T-helper 2 cell treated with Interferon-gamma antibody and Interleukin-4, amounts not matched to agents 100 ng/mL and 5 ng/mL, for 36 hours (primary cell): ENCODE measurements around the gene C5orf63. TPM values are rescaled to one million over a fixed set of nuclear protein-coding genes. Genes with fewer than 3 reads are reported as not detected.
"Not testable (repeated sequence)": the region's sequence is repeated elsewhere in the genome, so short reads cannot be mapped to it uniquely, and the experiment has no call there.

Experiments
- intact Hi-C: fragments of 100-400 bp; cut with micrococcal nuclease; formaldehyde crosslinking; loops from one replicate; pipeline ENCODE4 v1.15.1; 2023
- total RNA-seq: library from RNA; stranded (reverse); gene quantifications from 2 replicates; pipeline ENCODE4 v1.2.3, GENCODE V29; 2022

The C5orf63 gene
- total RNA-seq, 1 donor from 2014 or later: 10.1 TPM

DNA sequence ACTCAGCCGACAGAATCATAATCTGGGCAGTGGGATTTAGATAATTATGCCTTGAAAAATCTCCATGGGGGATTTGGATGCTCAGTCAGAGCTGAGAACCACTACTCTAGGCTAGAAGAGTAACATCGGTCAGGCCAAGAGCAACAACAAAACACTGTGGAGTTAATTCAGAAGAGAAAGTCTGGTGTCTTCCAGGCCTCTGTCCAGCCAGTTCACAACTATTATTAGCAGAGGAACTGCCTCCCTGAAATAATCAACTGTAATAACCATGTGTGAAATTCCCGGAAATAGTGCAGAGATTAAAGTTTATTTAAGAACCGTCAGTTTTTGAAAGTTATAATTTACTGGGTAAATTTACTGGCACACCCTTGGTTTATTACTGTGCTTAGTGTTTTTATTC is 34.8 kb downstream of the C5orf63 start:
- intact Hi-C loops: no loop called here

DNA sequence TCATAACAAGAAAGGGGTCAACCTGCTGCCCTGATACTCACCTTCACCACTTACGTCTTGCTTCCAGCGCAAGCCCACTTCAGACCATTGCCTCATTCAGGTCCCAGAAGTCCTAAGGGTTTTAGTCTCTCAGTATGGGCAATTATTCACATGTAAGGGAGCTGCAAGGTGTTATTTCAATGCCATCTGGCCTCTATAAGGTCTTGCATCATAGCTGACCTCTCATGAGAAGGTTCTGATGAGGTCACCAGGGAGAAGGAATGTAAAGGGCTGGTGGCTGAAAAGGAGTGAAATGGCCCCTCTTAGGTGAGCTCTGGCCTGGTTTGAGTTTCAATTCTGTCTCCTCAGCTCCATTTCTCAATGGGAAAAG is 41.5 kb downstream of the C5orf63 start:
- intact Hi-C loops: loop anchor here (2.0 to 5.0 kb wide), 2 partner anchors 180 to 431 kb away; partner anchors contain the start of gene PHAX

DNA sequence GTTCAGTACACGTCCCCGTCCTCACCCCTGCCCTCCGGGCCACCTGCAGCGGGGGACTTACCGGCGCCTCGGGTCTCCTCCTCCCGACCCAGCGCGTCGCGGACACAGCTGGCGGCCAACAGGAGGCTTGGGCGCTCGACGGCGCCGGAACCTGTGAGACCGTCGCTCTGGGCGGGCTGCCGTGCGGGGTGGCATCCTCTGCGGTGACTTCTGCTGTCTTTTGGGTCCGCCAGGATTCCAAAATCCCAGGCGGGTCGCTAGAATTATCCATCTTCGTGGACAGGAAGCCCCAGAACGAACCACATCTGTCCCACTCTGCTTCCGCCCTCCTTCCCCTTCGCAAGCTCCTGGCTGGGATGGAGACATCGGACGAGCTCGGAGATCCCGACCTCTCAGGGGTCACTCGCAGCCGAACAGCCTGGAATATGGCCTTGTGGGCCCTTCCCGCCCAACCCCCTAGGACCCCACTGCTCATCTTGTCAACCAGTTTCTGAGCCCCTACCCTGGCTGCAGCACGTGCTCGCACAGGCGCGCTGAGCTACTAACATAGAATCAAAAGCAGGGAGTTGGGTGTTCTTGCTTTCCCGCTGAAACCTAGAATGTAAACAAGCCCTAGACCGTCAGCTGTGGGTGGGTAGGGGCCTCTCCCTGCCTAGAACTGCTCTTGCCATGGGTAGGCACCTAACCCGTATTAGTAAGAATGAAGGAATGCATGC is 42.0 kb downstream of the C5orf63 start:
- intact Hi-C loops: loop anchor here (2.0 to 5.0 kb wide), 2 partner anchors 179 to 431 kb away; partner anchors contain the start of gene PHAX

- intact Hi-C loops: loop anchor here (1.0 to 5.0 kb wide), 7 partner anchors 43 to 607 kb away; partner anchors contain the start of genes C5orf63, GRAMD2B, LMNB1 and PHAX
Measured at GRCh38 chr5:127030259-127031146, 42.8 kb downstream of the C5orf63 start, which contains the start of gene MARCHF3. MARCHF3 (minus strand) TSS chr5:127030558; CDS start chr5:126918171, 112,387 bp downstream.

GRCh38 chr5:127029581-127030258 is 43.6 kb downstream of the C5orf63 start:
- intact Hi-C loops: loop anchor here (1.0 to 5.0 kb wide), 9 partner anchors 44 to 606 kb away; partner anchors contain the start of genes C5orf63, GRAMD2B, LMNB1 and PHAX

DNA sequence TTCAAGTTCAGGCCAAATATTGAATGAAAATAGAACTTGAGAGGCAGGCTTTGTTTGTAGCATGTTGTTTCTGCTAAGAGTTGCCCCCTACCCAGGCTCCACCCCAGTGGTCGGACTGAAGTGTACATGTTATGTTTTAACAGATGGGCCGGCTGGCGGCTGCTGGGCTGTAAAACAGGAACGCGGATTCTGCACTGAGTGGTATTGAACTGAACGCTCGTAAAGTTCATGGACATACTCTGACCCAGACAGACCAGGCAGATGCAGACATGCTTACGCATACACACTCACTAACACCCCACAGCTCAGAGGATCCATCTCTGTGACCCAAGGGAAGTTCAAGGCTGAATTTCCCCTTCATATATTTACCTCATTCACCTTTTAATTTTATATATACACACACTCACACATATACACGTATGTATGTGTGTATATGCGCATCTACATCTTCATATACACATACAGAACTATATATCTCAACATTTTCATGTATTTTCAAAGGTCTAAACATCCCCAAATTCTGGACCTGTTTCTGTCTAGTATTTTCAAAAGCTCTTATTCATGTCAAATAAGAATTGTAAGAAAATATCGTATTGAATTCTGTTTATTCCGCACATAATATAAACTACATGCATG is 44.4 kb downstream of the C5orf63 start:
- intact Hi-C loops: loop anchor here (2.0 to 5.0 kb wide), 2 partner anchors 56 to 283 kb away; no protein-coding TSS in a partner anchor

- intact Hi-C loops: loop anchor here (5.0 kb wide), 1 partner anchor 285 kb away; no protein-coding TSS in a partner anchor
Measured at GRCh38 chr5:127027539-127027938, 45.8 kb downstream of the C5orf63 start.

DNA sequence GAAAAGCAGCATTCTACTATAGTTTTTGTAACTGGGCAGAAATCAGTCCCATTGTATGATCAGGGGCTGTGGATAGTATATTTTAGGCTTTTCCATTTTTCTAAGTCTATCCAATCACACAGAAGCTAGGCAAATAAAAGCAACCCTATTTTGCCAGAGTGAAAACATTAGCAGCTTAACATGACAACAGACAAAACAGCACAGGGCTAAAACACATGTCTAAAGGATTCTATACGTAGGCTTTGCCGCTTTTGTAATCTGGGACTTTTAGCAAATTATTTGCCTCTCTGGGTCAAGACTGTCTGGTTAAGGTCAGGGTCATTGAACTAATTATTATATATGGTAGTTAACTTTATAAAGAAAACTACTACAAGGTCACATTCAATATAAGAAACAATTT is 47.1 kb downstream of the C5orf63 start:
- intact Hi-C loops: loop anchor here (5.0 kb wide), 1 partner anchor 286 kb away; no protein-coding TSS in a partner anchor

DNA sequence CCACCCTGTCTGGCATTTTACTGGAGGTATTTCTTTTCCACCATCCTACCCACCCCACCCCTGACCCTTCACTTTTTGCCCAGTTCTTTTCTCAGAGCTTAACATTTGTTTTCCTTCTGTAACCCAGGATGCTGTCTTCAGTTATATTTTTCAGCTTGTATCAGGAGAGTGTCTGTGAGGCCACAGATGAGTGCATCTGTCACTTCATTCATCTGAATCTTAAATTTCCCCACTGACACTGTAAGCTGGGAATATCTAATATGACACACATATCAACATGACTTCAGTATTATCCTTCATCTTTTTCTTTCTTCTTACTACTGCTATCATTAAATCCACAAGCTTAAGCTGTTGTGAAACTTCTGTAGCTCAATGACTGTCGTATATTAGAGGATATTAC is 47.8 kb downstream of the C5orf63 start:
- intact Hi-C loops: loop anchor here (5.0 kb wide), 1 partner anchor 287 kb away; no protein-coding TSS in a partner anchor

GRCh38 chr5:127024821-127025220 is 48.5 kb downstream of the C5orf63 start:
- intact Hi-C loops: loop anchor here (5.0 kb wide), 1 partner anchor 287 kb away; no protein-coding TSS in a partner anchor

GRCh38 chr5:127023552-127024191 is 49.6 kb downstream of the C5orf63 start:
- intact Hi-C loops: not testable (repeated sequence)

DNA sequence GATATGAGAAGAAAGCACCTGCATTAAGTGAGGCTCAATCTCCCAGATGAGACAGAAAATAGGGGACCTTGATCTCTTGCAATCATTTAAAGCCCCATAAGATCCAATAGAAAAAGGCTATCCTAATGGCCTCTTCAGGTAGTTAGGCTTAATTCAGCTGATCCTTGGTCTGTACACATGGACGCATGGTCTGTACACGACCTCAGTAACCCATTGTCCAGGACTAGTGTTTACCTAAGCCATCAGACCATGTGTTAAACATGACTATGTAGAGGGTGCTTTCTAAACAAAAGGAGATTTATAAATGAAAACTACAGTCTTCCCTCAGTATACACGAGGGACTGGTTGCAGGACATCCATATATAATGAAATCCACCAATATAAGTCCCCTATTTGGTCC is 50.5 kb downstream of the C5orf63 start:
- intact Hi-C loops: no loop called here

DNA sequence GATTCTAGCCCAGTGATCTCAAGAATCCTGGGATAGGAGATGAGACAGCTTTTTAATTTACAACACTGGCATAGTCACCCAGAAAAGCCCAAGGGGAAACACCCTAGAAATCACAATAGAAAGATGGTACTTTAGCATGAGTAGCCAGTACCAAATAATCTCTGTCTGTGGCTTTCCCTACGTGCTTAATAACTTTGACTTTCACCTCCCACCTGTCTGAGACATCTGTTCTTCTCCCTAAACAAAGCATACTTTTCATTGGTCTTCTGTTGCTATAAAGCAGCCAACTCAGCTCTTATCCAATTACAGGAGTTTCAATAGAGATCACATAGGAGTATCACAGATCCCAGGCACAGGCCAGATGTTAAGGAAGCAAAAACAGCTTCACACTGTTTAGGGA is 53.4 kb downstream of the C5orf63 start:
- intact Hi-C loops: no loop called here

DNA sequence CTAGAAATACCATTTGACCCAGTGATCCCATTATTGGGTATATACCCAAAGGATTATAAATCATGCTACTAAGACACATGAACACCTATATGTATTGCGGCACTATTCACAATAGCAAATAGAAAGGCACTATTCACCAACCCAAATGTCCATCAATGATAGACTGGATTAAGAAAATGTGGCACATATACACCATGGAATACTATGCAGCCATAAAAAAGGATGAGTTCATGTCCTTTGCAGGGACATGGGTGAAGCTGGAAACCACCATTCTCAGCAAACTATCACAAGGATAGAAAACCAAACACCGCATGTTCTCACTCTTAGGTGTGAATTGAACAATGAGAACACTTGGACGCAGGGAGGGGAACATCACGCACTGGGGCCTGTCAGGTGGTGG is 56.6 kb downstream of the C5orf63 start:
- intact Hi-C loops: not testable (repeated sequence)

GRCh38 chr5:127015716-127016115 is 57.6 kb downstream of the C5orf63 start:
- intact Hi-C loops: no loop called here

DNA sequence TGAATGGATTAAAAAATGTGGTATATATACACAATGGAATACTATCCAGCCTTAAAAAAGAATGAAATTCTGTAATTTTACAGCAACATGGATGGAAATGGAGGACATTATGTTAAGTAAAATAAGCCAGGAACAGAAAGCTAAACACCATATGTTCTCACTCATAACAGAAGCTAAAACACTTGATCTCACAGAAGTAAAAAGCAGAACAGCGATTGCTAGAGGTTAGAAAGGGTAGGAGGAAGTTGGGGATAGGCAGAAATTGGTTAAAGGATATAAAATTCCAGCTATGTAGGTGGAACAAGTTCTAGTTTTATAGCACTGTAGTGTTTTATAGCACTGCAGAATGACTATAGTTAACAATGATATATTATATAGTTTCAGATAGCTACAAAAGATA is 58.7 kb downstream of the C5orf63 start:
- intact Hi-C loops: no loop called here

GRCh38 chr5:127013407-127013806 is 59.9 kb downstream of the C5orf63 start:
- intact Hi-C loops: no loop called here

DNA sequence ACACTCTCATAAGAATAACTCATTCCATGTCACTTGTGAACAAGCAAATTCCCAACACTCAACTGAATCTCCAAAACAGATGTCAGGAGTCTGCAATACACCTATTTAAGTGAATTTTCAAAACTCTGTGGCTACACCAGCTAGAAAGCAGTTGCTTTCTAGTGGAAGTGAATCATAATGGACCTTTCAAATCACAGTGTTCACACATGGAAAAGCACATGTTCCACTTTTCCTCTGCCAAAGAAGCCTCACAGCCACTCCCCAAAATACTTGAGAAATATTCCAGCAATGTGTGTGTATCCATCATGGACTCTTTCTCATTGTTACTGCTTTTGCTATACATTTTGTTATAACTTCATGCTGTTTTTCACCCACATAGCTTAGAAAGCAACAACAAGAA is 60.4 kb downstream of the C5orf63 start:
- intact Hi-C loops: no loop called here

GRCh38 chr5:127011961-127012644 is 61.2 kb downstream of the C5orf63 start:
- intact Hi-C loops: no loop called here
